ENCODE measurements around the gene KRTAP5-10.
"Not testable (repeated sequence)": the region's sequence is repeated elsewhere in the genome, so short reads cannot be mapped to it uniquely, and the experiment has no call there.

The KRTAP5-10 gene

GRCh38 chr11:71542879-71543777, 22.2 kb upstream of the KRTAP5-10 start:
- DNase-seq = peak; percentile 56 to 92

- DNase-seq = peak; percentile 62 to 84
Observed at GRCh38 chr11:71543866-71544265, 21.5 kb upstream of the KRTAP5-10 start.

GRCh38 chr11:71544525-71545214, 20.7 kb upstream of the KRTAP5-10 start:
- DNase-seq = no peak

GRCh38 chr11:71545405-71545966, 19.9 kb upstream of the KRTAP5-10 start:
- no peak for DNase-seq

GRCh38 chr11:71548120-71548519, 17.2 kb upstream of the KRTAP5-10 start, which contains the start of gene KRTAP5-9:
TSS of gene KRTAP5-9 (plus strand) at chr11:71548420. CDS start at chr11:71548658, 238 bp downstream.
- DNase-seq = no peak

GRCh38 chr11:71548716-71549151, 16.6 kb upstream of the KRTAP5-10 start:
- DNase-seq = no peak

- peak; percentile 77 to 80 for DNase-seq
Observed at GRCh38 chr11:71551711-71552110, 13.7 kb upstream of the KRTAP5-10 start.

- no peak for DNase-seq
Observed at GRCh38 chr11:71554996-71555395, 10.4 kb upstream of the KRTAP5-10 start.

- no peak for DNase-seq
Observed at GRCh38 chr11:71555508-71555907, 9.9 kb upstream of the KRTAP5-10 start.

- DNase-seq = no peak
Observed at GRCh38 chr11:71556018-71556417, 9.3 kb upstream of the KRTAP5-10 start.

GRCh38 chr11:71557257-71557656, 8.1 kb upstream of the KRTAP5-10 start:
- DNase-seq = no peak

GRCh38 chr11:71558996-71559395, 6.4 kb upstream of the KRTAP5-10 start:
- no peak for DNase-seq

- no peak for DNase-seq
Observed at GRCh38 chr11:71562120-71562519, 3.2 kb upstream of the KRTAP5-10 start.

GRCh38 chr11:71563406-71563805, 2.0 kb upstream of the KRTAP5-10 start:
- peak; percentile 66 to 67 for DNase-seq

GRCh38 chr11:71564430-71564829, 933 bp upstream of the KRTAP5-10 start:
- no peak for DNase-seq

GRCh38 chr11:71566081-71566620, 788 bp downstream of the KRTAP5-10 start:
- no peak for DNase-seq

GRCh38 chr11:71566626-71567599, 1.6 kb downstream of the KRTAP5-10 start:
- not testable (repeated sequence) for DNase-seq

GRCh38 chr11:71567633-71568032, 2.3 kb downstream of the KRTAP5-10 start:
- not testable (repeated sequence) for DNase-seq

- DNase-seq = no peak
Observed at GRCh38 chr11:71568704-71569349, 3.5 kb downstream of the KRTAP5-10 start.

- DNase-seq = not testable (repeated sequence)
Observed at GRCh38 chr11:71571101-71571850, 5.9 kb downstream of the KRTAP5-10 start.

GRCh38 chr11:71572811-71573210, 7.4 kb downstream of the KRTAP5-10 start:
- DNase-seq = no peak
